Measurements from ENCODE around the gene LRRC75B. TPM values are rescaled to one million over a fixed set of nuclear protein-coding genes. Genes with fewer than 3 reads are reported as not detected.

The LRRC75B gene
- total RNA-seq, 1 experiment from 2014 or later, result 14.5 TPM

- Mint-ChIP-seq H3K4me3 (ENCODE audit: low read depth, unreplicated experiment) (no peak overlapping the region), H3K36me3 (ENCODE audit: insufficient read depth, unreplicated experiment) (peaks cover 37% of the 10 kb centered on the region), H3K27ac (ENCODE audit: unreplicated experiment) (no peak overlapping the region), H3K4me1 (ENCODE audit: low read depth, unreplicated experiment) (peaks cover 8% of the 10 kb centered on the region), H3K9me3 (ENCODE audit: low read depth, unreplicated experiment) (no peaks in the 10 kb centered on the region), H3K27me3 (ENCODE audit: unreplicated experiment) (no peaks in the 10 kb centered on the region)
- no peak for TF ChIP-seq CTCF (IDR thresholded peaks at IDR 0.05; ENCODE audit: unreplicated experiment)
- CTCF ChIA-PET, result interaction anchor here (0.6 kb wide), 1 partner anchor 590 kb away, joined by 5 read pairs; no protein-coding TSS in a partner anchor
- BruUV-seq (replicated peaks), result no TSS peak
- intact Hi-C loops (cut with micrococcal nuclease; ENCODE audit: unreplicated experiment), result no loop called here
- DNase-seq, result no peak
Measured at GRCh38 chr22:24564376-24565058, 28.4 kb downstream of the LRRC75B start.

GRCh38 chr22:24563246-24563645, 29.6 kb downstream of the LRRC75B start:
- no peak for TF ChIP-seq CTCF (IDR thresholded peaks at IDR 0.05; ENCODE audit: unreplicated experiment)
- peaks cover 45% of the 10 kb centered on the region for H3K36me3 Mint-ChIP-seq (ENCODE audit: insufficient read depth, unreplicated experiment)

GRCh38 chr22:24559471-24559870, 33.4 kb downstream of the LRRC75B start:
- BruUV-seq (replicated peaks), result no TSS peak

More at GRCh38 chr22:24563246-24563645, 29.6 kb downstream of the LRRC75B start:
- BruUV-seq (replicated peaks), result no TSS peak
- no peak for DNase-seq
- H3K4me1 Mint-ChIP-seq (ENCODE audit: low read depth, unreplicated experiment), result peaks cover 16% of the 10 kb centered on the region
- no peak overlapping the region for H3K4me3 Mint-ChIP-seq (ENCODE audit: low read depth, unreplicated experiment)
- intact Hi-C loops (cut with micrococcal nuclease; ENCODE audit: unreplicated experiment), result no loop called here
- H3K27ac Mint-ChIP-seq (ENCODE audit: unreplicated experiment), result no peak overlapping the region
- CTCF ChIA-PET, result no interaction called here
- no peaks in the 10 kb centered on the region for H3K27me3 Mint-ChIP-seq (ENCODE audit: unreplicated experiment)
- H3K9me3 Mint-ChIP-seq (ENCODE audit: low read depth, unreplicated experiment), result no peaks in the 10 kb centered on the region

More at GRCh38 chr22:24559471-24559870, 33.4 kb downstream of the LRRC75B start:
- Mint-ChIP-seq H3K36me3 (ENCODE audit: insufficient read depth, unreplicated experiment) (peaks cover 68% of the 10 kb centered on the region), H3K9me3 (ENCODE audit: low read depth, unreplicated experiment) (no peaks in the 10 kb centered on the region), H3K27me3 (ENCODE audit: unreplicated experiment) (no peaks in the 10 kb centered on the region), H3K27ac (ENCODE audit: unreplicated experiment) (no peak overlapping the region), H3K4me1 (ENCODE audit: low read depth, unreplicated experiment) (peaks cover 28% of the 10 kb centered on the region), H3K4me3 (ENCODE audit: low read depth, unreplicated experiment) (no peak overlapping the region)
- DNase-seq, result no peak
- TF ChIP-seq CTCF (IDR thresholded peaks at IDR 0.05; ENCODE audit: unreplicated experiment), result no peak
- CTCF ChIA-PET, result interaction anchor here (1.0 kb wide), 1 partner anchor 29 kb away, joined by 3 read pairs; no protein-coding TSS in a partner anchor
- intact Hi-C loops (cut with micrococcal nuclease; ENCODE audit: unreplicated experiment), result no loop called here

Data from Calu3 (cell line).